Thoracic aorta (tissue), 2 donors: ENCODE results near the gene TCF20. TPM values are rescaled to one million over a fixed set of nuclear protein-coding genes. Genes with fewer than 3 reads are reported as not detected.

ENCODE experiments used
- ATAC-seq: fragments of 150-250 bp; one replicate; pipeline ENCODE4 v1.8.0; 2017; ENCODE audit warnings: low read depth; ENCODE audit not compliant: insufficient number of reproducible peaks, low FRiP score
- DNase-seq: peaks from one replicate; pipeline ENCODE4 v3.0.0-alpha.2; 2020; ENCODE audit warnings: low spot score
- H3K27ac ChIP-seq, 2 donors: fragments of 200-600 bp; sonication (generic); 1 replicate in 1 of 2; 2 replicates in 1 of 2; pipeline ENCODE4 v1.5.1; 2016; ENCODE audit warnings: mild to moderate bottlenecking in 2 of 2, moderate library complexity in 2 of 2
- H3K27me3 ChIP-seq: fragments of 200-600 bp; sonication (generic); replicated peaks from 2 replicates; pipeline ENCODE4 v1.6.0; 2016; ENCODE audit warnings: mild to moderate bottlenecking; ENCODE audit not compliant: insufficient read depth
- H3K36me3 ChIP-seq: fragments of 200-600 bp; sonication (generic); one replicate; pipeline ENCODE4 v1.5.1; 2016
- H3K4me1 ChIP-seq, 2 donors: fragments of 200-600 bp; sonication (generic); 1 replicate in 1 of 2; 2 replicates in 1 of 2; pipeline versions ENCODE4 v1.5.1 to v1.6.0; 2016; ENCODE audit warnings: low read depth in 2 of 2, mild to moderate bottlenecking in 1 of 2; ENCODE audit not compliant: control insufficient read depth in 1 of 2
- H3K4me3 ChIP-seq: fragments of 200-600 bp; sonication (generic); 2 replicates; pipeline ENCODE4 v1.5.1; 2016; ENCODE audit warnings: mild to moderate bottlenecking
- H3K9me3 ChIP-seq: fragments of 200-600 bp; sonication (generic); 2 replicates; pipeline ENCODE4 v1.5.1; 2016
- total RNA-seq, 2 donors: library from RNA; depleted of rRNA; stranded (reverse); fragments of >200 nt; gene quantifications; one replicate each; pipeline versions ENCODE4 v1.1.0 to v1.2.3, GENCODE V29; 2016
- TF ChIP-seq, protein P1 (sequence below): fragments of 200-600 bp; sonication (generic); IDR thresholded peaks from one replicate; pipeline ENCODE4 v1.5.1; 2019; ENCODE audit warnings: antibody characterized with exemption

TCF20 gene
- total RNA-seq, 2 donors from 2014 or later: 25.7 to 30.3 TPM

DNA sequence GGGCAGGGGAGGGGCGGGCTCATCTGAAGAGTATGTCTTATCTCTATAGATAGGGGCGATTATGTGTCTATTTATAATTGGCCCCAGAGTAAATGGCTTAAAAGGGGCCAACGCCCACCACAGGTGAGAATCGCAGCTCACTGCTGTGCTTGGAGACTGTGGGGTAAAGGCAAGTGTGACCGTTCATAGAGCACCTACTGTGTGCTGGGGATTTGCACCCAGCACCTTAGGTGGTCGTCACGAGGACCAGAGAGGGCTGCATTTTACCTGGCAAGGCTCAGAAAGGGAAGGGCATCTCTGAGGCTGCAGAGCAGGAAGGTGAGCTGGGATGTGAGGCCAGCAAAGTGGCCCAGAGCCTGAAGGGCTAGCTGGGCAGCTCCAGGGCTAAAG, 13.7 kb upstream of the TCF20 start:
- Histone ChIP-seq H3K4me1 (peaks cover 7 to 16% of the 10 kb centered on the region in 2 donors), H3K27me3 (no peaks in the 10 kb centered on the region), H3K4me3 (peak overlapping the region; percentile 69), H3K27ac (no peak overlapping the region), H3K36me3 (no peaks in the 10 kb centered on the region), H3K9me3 (no peaks in the 10 kb centered on the region)
- TF ChIP-seq, protein P1, sequence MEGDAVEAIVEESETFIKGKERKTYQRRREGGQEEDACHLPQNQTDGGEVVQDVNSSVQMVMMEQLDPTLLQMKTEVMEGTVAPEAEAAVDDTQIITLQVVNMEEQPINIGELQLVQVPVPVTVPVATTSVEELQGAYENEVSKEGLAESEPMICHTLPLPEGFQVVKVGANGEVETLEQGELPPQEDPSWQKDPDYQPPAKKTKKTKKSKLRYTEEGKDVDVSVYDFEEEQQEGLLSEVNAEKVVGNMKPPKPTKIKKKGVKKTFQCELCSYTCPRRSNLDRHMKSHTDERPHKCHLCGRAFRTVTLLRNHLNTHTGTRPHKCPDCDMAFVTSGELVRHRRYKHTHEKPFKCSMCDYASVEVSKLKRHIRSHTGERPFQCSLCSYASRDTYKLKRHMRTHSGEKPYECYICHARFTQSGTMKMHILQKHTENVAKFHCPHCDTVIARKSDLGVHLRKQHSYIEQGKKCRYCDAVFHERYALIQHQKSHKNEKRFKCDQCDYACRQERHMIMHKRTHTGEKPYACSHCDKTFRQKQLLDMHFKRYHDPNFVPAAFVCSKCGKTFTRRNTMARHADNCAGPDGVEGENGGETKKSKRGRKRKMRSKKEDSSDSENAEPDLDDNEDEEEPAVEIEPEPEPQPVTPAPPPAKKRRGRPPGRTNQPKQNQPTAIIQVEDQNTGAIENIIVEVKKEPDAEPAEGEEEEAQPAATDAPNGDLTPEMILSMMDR: no peak
- DNase-seq: no peak
- no peak for ATAC-seq

- TF ChIP-seq, protein P1: no peak
- no peaks in the 10 kb centered on the region for H3K9me3 ChIP-seq
- DNase-seq (no peak), ATAC-seq (peak; percentile 13)
- H3K4me3 ChIP-seq: peak overlapping the region; percentile 69
- no peak overlapping the region for H3K27ac ChIP-seq
- no peaks in the 10 kb centered on the region for H3K27me3 ChIP-seq
- H3K36me3 ChIP-seq: no peaks in the 10 kb centered on the region
- H3K4me1 ChIP-seq: peaks cover 7 to 16% of the 10 kb centered on the region in 2 donors
These were observed 13.1 kb upstream of the TCF20 start for GRCh38 chr22:42283278-42284201.

- Histone ChIP-seq H3K9me3 (no peaks in the 10 kb centered on the region), H3K27ac (no peak overlapping the region), H3K36me3 (no peaks in the 10 kb centered on the region), H3K4me1 (peaks cover 7 to 16% of the 10 kb centered on the region in 2 donors), H3K27me3 (no peaks in the 10 kb centered on the region), H3K4me3 (peak overlapping the region; percentile 69)
- ATAC-seq (no peak), DNase-seq (no peak)
- TF ChIP-seq, protein P1: no peak
These were observed 12.5 kb upstream of the TCF20 start for GRCh38 chr22:42282943-42283277.

- Histone ChIP-seq H3K27ac (no peak overlapping the region), H3K36me3 (no peaks in the 10 kb centered on the region), H3K4me3 (no peak overlapping the region), H3K9me3 (no peaks in the 10 kb centered on the region), H3K27me3 (no peaks in the 10 kb centered on the region), H3K4me1 (peaks cover 7 to 16% of the 10 kb centered on the region in 2 donors)
- no peak for ATAC-seq
- TF ChIP-seq, protein P1: no peak
- DNase-seq: no peak
These were observed 11.9 kb upstream of the TCF20 start for GRCh38 chr22:42282252-42282942.

- TF ChIP-seq, protein P1: no peak
- Histone ChIP-seq H3K36me3 (no peaks in the 10 kb centered on the region), H3K4me3 (no peak overlapping the region), H3K9me3 (no peaks in the 10 kb centered on the region), H3K27ac (no peak overlapping the region), H3K4me1 (peaks cover 7 to 16% of the 10 kb centered on the region in 2 donors), H3K27me3 (no peaks in the 10 kb centered on the region)
- ATAC-seq: no peak
- DNase-seq: no peak
These were observed 11.3 kb upstream of the TCF20 start for GRCh38 chr22:42281706-42282251.
